GM23338 (cell line): Measurements from ENCODE around the gene IFT88. TPM values are rescaled to one million over a fixed set of nuclear protein-coding genes. Genes with fewer than 3 reads are reported as not detected.

Experiments
- ATAC-seq: fragments of 200-7000 bp; cut with Tn5 transposase; 3 replicates; pipeline ENCODE4 v1.9.1; 2020
- DNase-seq: peaks from one replicate; pipeline ENCODE4 v3.0.0-alpha.2; 2015; ENCODE audit warnings: low spot score
- H2AFZ ChIP-seq: fragments of 200-600 bp; sonication (generic); 2 replicates; pipeline ENCODE4 v1.8.0; 2016; ENCODE audit warnings: antibody characterized with exemption, mild to moderate bottlenecking, moderate library complexity
- H3F3A ChIP-seq: fragments of 200-600 bp; sonication (generic); replicated peaks from 2 replicates; pipeline ENCODE4 v1.8.0; 2017; ENCODE audit warnings: antibody characterized with exemption, mixed run types, low read depth
- H3K27ac ChIP-seq: fragments of 200-600 bp; sonication (generic); 2 replicates; pipeline ENCODE4 v1.6.1; 2016; ENCODE audit warnings: low read depth
- H3K27me3 ChIP-seq: fragments of 200-600 bp; sonication (generic); 2 replicates; pipeline ENCODE4 v1.8.0; 2016; ENCODE audit warnings: mild to moderate bottlenecking, mixed run types, moderate library complexity; ENCODE audit not compliant: insufficient read depth
- H3K36me3 ChIP-seq: fragments of 200-600 bp; sonication (generic); 2 replicates; pipeline ENCODE4 v1.8.0; 2016; ENCODE audit warnings: mild to moderate bottlenecking; ENCODE audit not compliant: insufficient read depth
- H3K4me1 ChIP-seq: fragments of 200-600 bp; sonication (generic); 2 replicates; pipeline ENCODE4 v1.8.0; 2016; ENCODE audit warnings: mild to moderate bottlenecking, moderate library complexity; ENCODE audit not compliant: insufficient read depth
- H3K4me2 ChIP-seq: fragments of 200-600 bp; sonication (generic); 2 replicates; pipeline ENCODE4 v1.7.1; 2017; ENCODE audit warnings: mixed run types
- H3K4me3 ChIP-seq: fragments of 200-600 bp; sonication (generic); 2 replicates; pipeline ENCODE4 v1.6.1; 2016; ENCODE audit warnings: mixed run types
- H3K79me2 ChIP-seq: fragments of 200-600 bp; sonication (generic); replicated peaks from 2 replicates; pipeline ENCODE4 v1.8.0; 2017; ENCODE audit warnings: mild to moderate bottlenecking; ENCODE audit not compliant: insufficient read depth
- H3K9me2 ChIP-seq: fragments of 200-600 bp; sonication (generic); 2 replicates; pipeline ENCODE4 v1.8.0; 2017; ENCODE audit not compliant: insufficient read depth
- H4K20me1 ChIP-seq: fragments of 200-600 bp; sonication (generic); replicated peaks from 2 replicates; pipeline ENCODE4 v1.8.0; 2017; ENCODE audit warnings: mild to moderate bottlenecking; ENCODE audit not compliant: insufficient read depth
- H3K27ac Mint-ChIP-seq: 2 replicates; pipeline ENCODE4 v1.8.0; 2020; ENCODE audit warnings: inconsistent platforms, mild to moderate bottlenecking, moderate library complexity, mixed read lengths
- H3K27me3 Mint-ChIP-seq: 3 replicates; pipeline ENCODE4 v1.8.0; 2022; ENCODE audit warnings: low read depth, mild to moderate bottlenecking, moderate library complexity, mixed read lengths, inconsistent platforms; ENCODE audit not compliant: insufficient read depth, poor library complexity
- H3K36me3 Mint-ChIP-seq: 3 replicates; pipeline ENCODE4 v1.8.0; 2021; ENCODE audit warnings: low read depth, mild to moderate bottlenecking, inconsistent platforms, moderate library complexity, mixed read lengths
- H3K4me1 Mint-ChIP-seq: 3 replicates; pipeline ENCODE4 v1.8.0; 2020; ENCODE audit warnings: mild to moderate bottlenecking, inconsistent platforms, mixed read lengths
- H3K4me3 Mint-ChIP-seq: 3 replicates; pipeline ENCODE4 v1.8.0; 2021; ENCODE audit warnings: moderate library complexity, mild to moderate bottlenecking, inconsistent platforms, mixed read lengths
- H3K9me3 Mint-ChIP-seq: 3 replicates; pipeline ENCODE4 v1.8.0; 2020; ENCODE audit warnings: moderate library complexity, mild to moderate bottlenecking, inconsistent platforms, mixed read lengths
- CREB1 ChIP-seq: fragments of 250-450 bp; sonication (Bioruptor Pico); IDR thresholded peaks from 2 replicates; pipeline ENCODE4 v1.5.0; 2020; ENCODE audit warnings: low read depth, mild to moderate bottlenecking, moderate library complexity
- EZH2 ChIP-seq: fragments of 200-600 bp; sonication (generic); IDR thresholded peaks from one replicate; pipeline ENCODE4 v1.8.0; 2017; ENCODE audit warnings: antibody characterized with exemption, mild to moderate bottlenecking, low read depth; ENCODE audit not compliant: unreplicated experiment
- EZH2phosphoT487 ChIP-seq: fragments of 200-600 bp; sonication (generic); IDR thresholded peaks from one replicate; pipeline ENCODE4 v1.8.1; 2018; ENCODE audit warnings: antibody characterized with exemption; ENCODE audit not compliant: unreplicated experiment
- JUNB ChIP-seq: IDR thresholded peaks from one replicate; pipeline ENCODE4 v1.6.1; 2016; ENCODE audit warnings: antibody characterized with exemption; ENCODE audit not compliant: unreplicated experiment
- NANOG ChIP-seq: IDR thresholded peaks from 2 replicates; pipeline ENCODE4 v1.6.1; 2016; ENCODE audit warnings: antibody characterized with exemption, borderline replicate concordance
- POLR2AphosphoS5 ChIP-seq: IDR thresholded peaks from 2 replicates; pipeline ENCODE4 v1.6.1; 2016; ENCODE audit warnings: antibody characterized with exemption, low read depth
- STAT1 ChIP-seq: IDR thresholded peaks from one replicate; pipeline ENCODE4 v1.6.1; 2016; ENCODE audit warnings: antibody characterized with exemption; ENCODE audit not compliant: unreplicated experiment
- ZNF114 ChIP-seq: fragments of 250-450 bp; sonication (Bioruptor Pico); IDR thresholded peaks from 2 replicates; pipeline ENCODE4 v1.5.0; 2020; ENCODE audit warnings: mild to moderate bottlenecking, moderate library complexity
- ZNF331 ChIP-seq: fragments of 250-450 bp; sonication (Bioruptor Pico); IDR thresholded peaks from 2 replicates; pipeline ENCODE4 v1.5.0; 2020; ENCODE audit warnings: low read depth, mild to moderate bottlenecking, moderate library complexity
- polyA plus RNA-seq: library from polyadenylated mRNA; unstranded; fragments of >200 nt; fragmentation: Nextera tagmentation; extraction: Ambion mirVana; gene quantifications from 2 replicates; pipeline ENCODE4 v1.2.1, GENCODE V29; 2016
- total RNA-seq: library from RNA; depleted of rRNA; stranded (reverse); fragments of >200 nt; shearing (Covaris generic); gene quantifications from 2 replicates; pipeline ENCODE4 v1.2.3, GENCODE V29; 2014
- TF ChIP-seq, protein P1 (sequence below): IDR thresholded peaks from 2 replicates; pipeline ENCODE4 v1.6.1; 2016; ENCODE audit warnings: antibody characterized with exemption
- TF ChIP-seq, protein P2 (sequence below): fragments of 250-450 bp; sonication (Bioruptor Pico); IDR thresholded peaks from 2 replicates; pipeline ENCODE4 v1.5.0; 2020; ENCODE audit warnings: mild to moderate bottlenecking, moderate library complexity
- TF ChIP-seq, protein P3 (sequence below), 2 experiments: fragments of 200-600 bp in 1 of 2; sonication (generic) in 1 of 2; conservative IDR thresholded peaks; 2 replicates each; pipeline versions ENCODE4 v1.5.1 to v1.6.1; 2016 to 2017; ENCODE audit warnings: antibody characterized with exemption in 2 of 2, low read depth in 2 of 2, mild to moderate bottlenecking in 2 of 2, moderate library complexity in 1 of 2
- TF ChIP-seq, protein P4 (sequence below): IDR thresholded peaks from one replicate; pipeline ENCODE4 v1.6.1; 2018; ENCODE audit warnings: antibody characterized with exemption; ENCODE audit not compliant: unreplicated experiment

The IFT88 gene
- total and polyA plus RNA-seq, 2 experiments from 2014 or later: 8.2 to 8.7 TPM

DNA sequence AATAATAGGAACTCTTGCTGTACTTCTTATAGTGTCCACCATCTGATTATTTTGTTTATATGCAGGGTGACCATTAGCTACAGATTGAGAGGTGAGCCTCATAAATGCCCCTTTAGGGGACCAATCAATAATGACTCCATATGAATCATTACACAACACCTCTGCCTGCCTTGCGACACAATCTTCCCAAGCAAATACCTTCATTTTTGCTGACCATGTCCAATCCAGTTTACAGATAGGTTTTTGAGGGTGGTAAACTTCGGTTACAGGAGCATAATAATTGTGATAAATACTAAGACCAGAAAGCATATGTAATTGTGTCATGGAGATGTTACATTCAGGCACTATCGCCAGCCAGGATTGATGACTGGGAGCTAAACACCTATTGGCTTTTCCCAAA, 112.9 kb downstream of the IFT88 start:
- H3F3A ChIP-seq: no peaks in the 10 kb centered on the region
- ATAC-seq: no peak
- H3K27ac ChIP-seq: no peak overlapping the region
- H3K4me3 Mint-ChIP-seq: no peak overlapping the region
- no peaks in the 10 kb centered on the region for H4K20me1 ChIP-seq
- H3K9me2 ChIP-seq: no peaks in the 10 kb centered on the region
- H3K27me3 Mint-ChIP-seq: peaks cover 4% of the 10 kb centered on the region
- H3K4me2 ChIP-seq: no peak overlapping the region
- peaks cover 24% of the 10 kb centered on the region for H3K4me1 ChIP-seq
- H3K9me3 Mint-ChIP-seq: no peaks in the 10 kb centered on the region
- peaks cover 45% of the 10 kb centered on the region for H3K4me1 Mint-ChIP-seq
- TF ChIP-seq, protein P1, sequence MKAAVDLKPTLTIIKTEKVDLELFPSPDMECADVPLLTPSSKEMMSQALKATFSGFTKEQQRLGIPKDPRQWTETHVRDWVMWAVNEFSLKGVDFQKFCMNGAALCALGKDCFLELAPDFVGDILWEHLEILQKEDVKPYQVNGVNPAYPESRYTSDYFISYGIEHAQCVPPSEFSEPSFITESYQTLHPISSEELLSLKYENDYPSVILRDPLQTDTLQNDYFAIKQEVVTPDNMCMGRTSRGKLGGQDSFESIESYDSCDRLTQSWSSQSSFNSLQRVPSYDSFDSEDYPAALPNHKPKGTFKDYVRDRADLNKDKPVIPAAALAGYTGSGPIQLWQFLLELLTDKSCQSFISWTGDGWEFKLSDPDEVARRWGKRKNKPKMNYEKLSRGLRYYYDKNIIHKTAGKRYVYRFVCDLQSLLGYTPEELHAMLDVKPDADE: no peak
- no peak for TF ChIP-seq NANOG
- no peak for TF ChIP-seq POLR2AphosphoS5
- no peak for TF ChIP-seq CREB1 (CRISPR knock-in tag)
- TF ChIP-seq, protein P2, sequence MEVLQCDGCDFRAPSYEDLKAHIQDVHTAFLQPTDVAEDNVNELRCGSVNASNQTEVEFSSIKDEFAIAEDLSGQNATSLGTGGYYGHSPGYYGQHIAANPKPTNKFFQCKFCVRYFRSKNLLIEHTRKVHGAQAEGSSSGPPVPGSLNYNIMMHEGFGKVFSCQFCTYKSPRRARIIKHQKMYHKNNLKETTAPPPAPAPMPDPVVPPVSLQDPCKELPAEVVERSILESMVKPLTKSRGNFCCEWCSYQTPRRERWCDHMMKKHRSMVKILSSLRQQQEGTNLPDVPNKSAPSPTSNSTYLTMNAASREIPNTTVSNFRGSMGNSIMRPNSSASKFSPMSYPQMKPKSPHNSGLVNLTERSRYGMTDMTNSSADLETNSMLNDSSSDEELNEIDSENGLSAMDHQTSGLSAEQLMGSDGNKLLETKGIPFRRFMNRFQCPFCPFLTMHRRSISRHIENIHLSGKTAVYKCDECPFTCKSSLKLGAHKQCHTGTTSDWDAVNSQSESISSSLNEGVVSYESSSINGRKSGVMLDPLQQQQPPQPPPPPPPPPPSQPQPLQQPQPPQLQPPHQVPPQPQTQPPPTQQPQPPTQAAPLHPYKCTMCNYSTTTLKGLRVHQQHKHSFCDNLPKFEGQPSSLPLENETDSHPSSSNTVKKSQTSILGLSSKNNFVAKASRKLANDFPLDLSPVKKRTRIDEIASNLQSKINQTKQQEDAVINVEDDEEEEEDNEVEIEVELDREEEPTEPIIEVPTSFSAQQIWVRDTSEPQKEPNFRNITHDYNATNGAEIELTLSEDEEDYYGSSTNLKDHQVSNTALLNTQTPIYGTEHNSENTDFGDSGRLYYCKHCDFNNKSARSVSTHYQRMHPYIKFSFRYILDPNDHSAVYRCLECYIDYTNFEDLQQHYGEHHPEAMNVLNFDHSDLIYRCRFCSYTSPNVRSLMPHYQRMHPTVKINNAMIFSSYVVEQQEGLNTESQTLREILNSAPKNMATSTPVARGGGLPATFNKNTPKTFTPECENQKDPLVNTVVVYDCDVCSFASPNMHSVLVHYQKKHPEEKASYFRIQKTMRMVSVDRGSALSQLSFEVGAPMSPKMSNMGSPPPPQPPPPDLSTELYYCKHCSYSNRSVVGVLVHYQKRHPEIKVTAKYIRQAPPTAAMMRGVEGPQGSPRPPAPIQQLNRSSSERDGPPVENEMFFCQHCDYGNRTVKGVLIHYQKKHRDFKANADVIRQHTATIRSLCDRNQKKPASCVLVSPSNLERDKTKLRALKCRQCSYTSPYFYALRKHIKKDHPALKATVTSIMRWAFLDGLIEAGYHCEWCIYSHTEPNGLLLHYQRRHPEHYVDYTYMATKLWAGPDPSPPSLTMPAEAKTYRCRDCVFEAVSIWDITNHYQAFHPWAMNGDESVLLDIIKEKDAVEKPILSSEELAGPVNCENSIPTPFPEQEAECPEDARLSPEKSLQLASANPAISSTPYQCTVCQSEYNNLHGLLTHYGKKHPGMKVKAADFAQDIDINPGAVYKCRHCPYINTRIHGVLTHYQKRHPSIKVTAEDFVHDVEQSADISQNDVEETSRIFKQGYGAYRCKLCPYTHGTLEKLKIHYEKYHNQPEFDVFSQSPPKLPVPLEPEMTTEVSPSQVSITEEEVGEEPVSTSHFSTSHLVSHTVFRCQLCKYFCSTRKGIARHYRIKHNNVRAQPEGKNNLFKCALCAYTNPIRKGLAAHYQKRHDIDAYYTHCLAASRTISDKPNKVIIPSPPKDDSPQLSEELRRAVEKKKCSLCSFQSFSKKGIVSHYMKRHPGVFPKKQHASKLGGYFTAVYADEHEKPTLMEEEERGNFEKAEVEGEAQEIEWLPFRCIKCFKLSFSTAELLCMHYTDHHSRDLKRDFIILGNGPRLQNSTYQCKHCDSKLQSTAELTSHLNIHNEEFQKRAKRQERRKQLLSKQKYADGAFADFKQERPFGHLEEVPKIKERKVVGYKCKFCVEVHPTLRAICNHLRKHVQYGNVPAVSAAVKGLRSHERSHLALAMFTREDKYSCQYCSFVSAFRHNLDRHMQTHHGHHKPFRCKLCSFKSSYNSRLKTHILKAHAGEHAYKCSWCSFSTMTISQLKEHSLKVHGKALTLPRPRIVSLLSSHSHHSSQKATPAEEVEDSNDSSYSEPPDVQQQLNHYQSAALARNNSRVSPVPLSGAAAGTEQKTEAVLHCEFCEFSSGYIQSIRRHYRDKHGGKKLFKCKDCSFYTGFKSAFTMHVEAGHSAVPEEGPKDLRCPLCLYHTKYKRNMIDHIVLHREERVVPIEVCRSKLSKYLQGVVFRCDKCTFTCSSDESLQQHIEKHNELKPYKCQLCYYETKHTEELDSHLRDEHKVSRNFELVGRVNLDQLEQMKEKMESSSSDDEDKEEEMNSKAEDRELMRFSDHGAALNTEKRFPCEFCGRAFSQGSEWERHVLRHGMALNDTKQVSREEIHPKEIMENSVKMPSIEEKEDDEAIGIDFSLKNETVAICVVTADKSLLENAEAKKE (CRISPR knock-in tag): no peak
- TF ChIP-seq EZH2: no peak
- no peak for TF ChIP-seq ZNF114 (CRISPR knock-in tag)
- no peak for TF ChIP-seq JUNB
- TF ChIP-seq, protein P3, sequence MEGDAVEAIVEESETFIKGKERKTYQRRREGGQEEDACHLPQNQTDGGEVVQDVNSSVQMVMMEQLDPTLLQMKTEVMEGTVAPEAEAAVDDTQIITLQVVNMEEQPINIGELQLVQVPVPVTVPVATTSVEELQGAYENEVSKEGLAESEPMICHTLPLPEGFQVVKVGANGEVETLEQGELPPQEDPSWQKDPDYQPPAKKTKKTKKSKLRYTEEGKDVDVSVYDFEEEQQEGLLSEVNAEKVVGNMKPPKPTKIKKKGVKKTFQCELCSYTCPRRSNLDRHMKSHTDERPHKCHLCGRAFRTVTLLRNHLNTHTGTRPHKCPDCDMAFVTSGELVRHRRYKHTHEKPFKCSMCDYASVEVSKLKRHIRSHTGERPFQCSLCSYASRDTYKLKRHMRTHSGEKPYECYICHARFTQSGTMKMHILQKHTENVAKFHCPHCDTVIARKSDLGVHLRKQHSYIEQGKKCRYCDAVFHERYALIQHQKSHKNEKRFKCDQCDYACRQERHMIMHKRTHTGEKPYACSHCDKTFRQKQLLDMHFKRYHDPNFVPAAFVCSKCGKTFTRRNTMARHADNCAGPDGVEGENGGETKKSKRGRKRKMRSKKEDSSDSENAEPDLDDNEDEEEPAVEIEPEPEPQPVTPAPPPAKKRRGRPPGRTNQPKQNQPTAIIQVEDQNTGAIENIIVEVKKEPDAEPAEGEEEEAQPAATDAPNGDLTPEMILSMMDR (conservative IDR thresholded peaks at IDR 0.05; ENCODE audit: low read depth in 2 of 2): no peak
- TF ChIP-seq EZH2phosphoT487: no peak
- TF ChIP-seq, protein P4, sequence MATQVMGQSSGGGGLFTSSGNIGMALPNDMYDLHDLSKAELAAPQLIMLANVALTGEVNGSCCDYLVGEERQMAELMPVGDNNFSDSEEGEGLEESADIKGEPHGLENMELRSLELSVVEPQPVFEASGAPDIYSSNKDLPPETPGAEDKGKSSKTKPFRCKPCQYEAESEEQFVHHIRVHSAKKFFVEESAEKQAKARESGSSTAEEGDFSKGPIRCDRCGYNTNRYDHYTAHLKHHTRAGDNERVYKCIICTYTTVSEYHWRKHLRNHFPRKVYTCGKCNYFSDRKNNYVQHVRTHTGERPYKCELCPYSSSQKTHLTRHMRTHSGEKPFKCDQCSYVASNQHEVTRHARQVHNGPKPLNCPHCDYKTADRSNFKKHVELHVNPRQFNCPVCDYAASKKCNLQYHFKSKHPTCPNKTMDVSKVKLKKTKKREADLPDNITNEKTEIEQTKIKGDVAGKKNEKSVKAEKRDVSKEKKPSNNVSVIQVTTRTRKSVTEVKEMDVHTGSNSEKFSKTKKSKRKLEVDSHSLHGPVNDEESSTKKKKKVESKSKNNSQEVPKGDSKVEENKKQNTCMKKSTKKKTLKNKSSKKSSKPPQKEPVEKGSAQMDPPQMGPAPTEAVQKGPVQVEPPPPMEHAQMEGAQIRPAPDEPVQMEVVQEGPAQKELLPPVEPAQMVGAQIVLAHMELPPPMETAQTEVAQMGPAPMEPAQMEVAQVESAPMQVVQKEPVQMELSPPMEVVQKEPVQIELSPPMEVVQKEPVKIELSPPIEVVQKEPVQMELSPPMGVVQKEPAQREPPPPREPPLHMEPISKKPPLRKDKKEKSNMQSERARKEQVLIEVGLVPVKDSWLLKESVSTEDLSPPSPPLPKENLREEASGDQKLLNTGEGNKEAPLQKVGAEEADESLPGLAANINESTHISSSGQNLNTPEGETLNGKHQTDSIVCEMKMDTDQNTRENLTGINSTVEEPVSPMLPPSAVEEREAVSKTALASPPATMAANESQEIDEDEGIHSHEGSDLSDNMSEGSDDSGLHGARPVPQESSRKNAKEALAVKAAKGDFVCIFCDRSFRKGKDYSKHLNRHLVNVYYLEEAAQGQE: no peak
- no peak for TF ChIP-seq STAT1
- TF ChIP-seq ZNF331 (CRISPR knock-in tag): no peak
- no peaks in the 10 kb centered on the region for H3K36me3 ChIP-seq
- H3K36me3 Mint-ChIP-seq: no peaks in the 10 kb centered on the region
- no peak overlapping the region for H3K27ac Mint-ChIP-seq
- no peak overlapping the region for H2AFZ ChIP-seq
- H3K4me3 ChIP-seq: no peak overlapping the region
- H3K79me2 ChIP-seq: no peaks in the 10 kb centered on the region
- no peak for DNase-seq
- H3K27me3 ChIP-seq: no peaks in the 10 kb centered on the region
